ENCODE measurements around the gene KLRK1. TPM values are rescaled to one million over a fixed set of nuclear protein-coding genes. Genes with fewer than 3 reads are reported as not detected.
A peak's percentile ranks its signal among the peaks of the same experiment; 100 is the strongest.
"Not testable (repeated sequence)": the region's sequence is repeated elsewhere in the genome, so short reads cannot be mapped to it uniquely, and the experiment has no call there.

Gene KLRK1
- total RNA-seq, 1 experiment from 2014 or later = 2.3 TPM

- no peak overlapping the region for H3K4me3 Mint-ChIP-seq (ENCODE audit: unreplicated experiment)
- intact Hi-C loops (cut with micrococcal nuclease) = no loop called here
- peak overlapping the region; percentile 1 for H3K27ac Mint-ChIP-seq (ENCODE audit: low read depth, unreplicated experiment)
Measured at GRCh38 chr12:10372559-10372958, 17.3 kb downstream of the KLRK1 start.

GRCh38 chr12:10371893-10372535 lies 17.8 kb downstream of the KLRK1 start:
- intact Hi-C loops (cut with micrococcal nuclease); CTCF ChIA-PET; H3K9me3 Mint-ChIP-seq (ENCODE audit: unreplicated experiment); BruUV-seq (replicated peaks); DNase-seq (ENCODE audit: unreplicated experiment); H3K27me3 Mint-ChIP-seq (ENCODE audit: insufficient read depth, unreplicated experiment); H3K4me3 Mint-ChIP-seq (ENCODE audit: unreplicated experiment): not testable (repeated sequence)
- Mint-ChIP-seq H3K27ac (ENCODE audit: low read depth, unreplicated experiment) (peak overlapping the region; percentile 1), H3K4me1 (ENCODE audit: insufficient read depth, unreplicated experiment) (peaks cover 29% of the 10 kb centered on the region), H3K36me3 (ENCODE audit: insufficient read depth, unreplicated experiment) (peaks cover 25% of the 10 kb centered on the region)
- POLR2A ChIA-PET = interaction anchor here (2.3 to 3.1 kb wide), 2 partner anchors 20 to 21 kb away, joined by 6 to 31 read pairs; no protein-coding TSS in a partner anchor

More at GRCh38 chr12:10372559-10372958, 17.3 kb downstream of the KLRK1 start:
- Mint-ChIP-seq H3K9me3 (ENCODE audit: unreplicated experiment) (peaks cover 8% of the 10 kb centered on the region), H3K27me3 (ENCODE audit: insufficient read depth, unreplicated experiment) (no peaks in the 10 kb centered on the region), H3K36me3 (ENCODE audit: insufficient read depth, unreplicated experiment) (peaks cover 26% of the 10 kb centered on the region), H3K4me1 (ENCODE audit: insufficient read depth, unreplicated experiment) (peaks cover 29% of the 10 kb centered on the region)
- no peak for TF ChIP-seq CTCF (IDR thresholded peaks at IDR 0.05; ENCODE audit: unreplicated experiment)
- no TSS peak for BruUV-seq (replicated peaks)
- CTCF ChIA-PET = no interaction called here
- POLR2A ChIA-PET = interaction anchor here (2.7 to 3.1 kb wide), 2 partner anchors 19 to 22 kb away, joined by 11 to 31 read pairs; no protein-coding TSS in a partner anchor
- no peak for DNase-seq (ENCODE audit: unreplicated experiment)

GRCh38 chr12:10369557-10370415 lies 20.1 kb downstream of the KLRK1 start:
- intact Hi-C loops (cut with micrococcal nuclease) = no loop called here
- H3K4me3 Mint-ChIP-seq (ENCODE audit: unreplicated experiment) = no peak overlapping the region
- CTCF ChIA-PET = interaction anchor here (1.2 kb wide), 1 partner anchor 24 kb away, joined by 4 read pairs; no protein-coding TSS in a partner anchor
- peaks cover 28% of the 10 kb centered on the region for H3K4me1 Mint-ChIP-seq (ENCODE audit: insufficient read depth, unreplicated experiment)
- H3K27ac Mint-ChIP-seq (ENCODE audit: low read depth, unreplicated experiment) = no peak overlapping the region
- DNase-seq (ENCODE audit: unreplicated experiment) = no peak
- POLR2A ChIA-PET = interaction anchor here (0.7 to 2.3 kb wide), 2 partner anchors 23 to 376 kb away, joined by 3 to 6 read pairs; no protein-coding TSS in a partner anchor
- H3K27me3 Mint-ChIP-seq (ENCODE audit: insufficient read depth, unreplicated experiment) = no peaks in the 10 kb centered on the region
- TF ChIP-seq CTCF (IDR thresholded peaks at IDR 0.05; ENCODE audit: unreplicated experiment) = no peak
- peaks cover 8% of the 10 kb centered on the region for H3K9me3 Mint-ChIP-seq (ENCODE audit: unreplicated experiment)
- BruUV-seq (replicated peaks) = no TSS peak
- peaks cover 20% of the 10 kb centered on the region for H3K36me3 Mint-ChIP-seq (ENCODE audit: insufficient read depth, unreplicated experiment)

GRCh38 chr12:10368206-10369171 lies 21.4 kb downstream of the KLRK1 start:
- peaks cover 17% of the 10 kb centered on the region for H3K4me1 Mint-ChIP-seq (ENCODE audit: insufficient read depth, unreplicated experiment)
- no peak overlapping the region for H3K4me3 Mint-ChIP-seq (ENCODE audit: unreplicated experiment)
- ChIA-PET POLR2A (no interaction called here), CTCF (interaction anchor here (0.6 to 1.2 kb wide), 3 partner anchors 128 to 305 kb away, joined by 3 read pairs; no protein-coding TSS in a partner anchor)
- H3K36me3 Mint-ChIP-seq (ENCODE audit: insufficient read depth, unreplicated experiment) = peaks cover 20% of the 10 kb centered on the region
- no peak overlapping the region for H3K27ac Mint-ChIP-seq (ENCODE audit: low read depth, unreplicated experiment)
- H3K27me3 Mint-ChIP-seq (ENCODE audit: insufficient read depth, unreplicated experiment) = no peaks in the 10 kb centered on the region
- no peak for TF ChIP-seq CTCF (IDR thresholded peaks at IDR 0.05; ENCODE audit: unreplicated experiment)
- no TSS peak for BruUV-seq (replicated peaks)
- DNase-seq (ENCODE audit: unreplicated experiment) = no peak
- intact Hi-C loops (cut with micrococcal nuclease) = no loop called here
- peaks cover 8% of the 10 kb centered on the region for H3K9me3 Mint-ChIP-seq (ENCODE audit: unreplicated experiment)

- ChIA-PET CTCF (interaction anchor here (0.6 to 4.6 kb wide), 11 partner anchors 14 to 382 kb away, joined by 3 to 35 read pairs (median 5); no protein-coding TSS in a partner anchor), POLR2A (interaction anchor here (1.5 to 5.9 kb wide), 3 partner anchors 25 to 154 kb away, joined by 4 to 135 read pairs (median 38); partner anchors contain the start of gene GABARAPL1)
- H3K27ac Mint-ChIP-seq (ENCODE audit: low read depth, unreplicated experiment); H3K9me3 Mint-ChIP-seq (ENCODE audit: unreplicated experiment); H3K4me3 Mint-ChIP-seq (ENCODE audit: unreplicated experiment); DNase-seq (ENCODE audit: unreplicated experiment); BruUV-seq (replicated peaks); H3K27me3 Mint-ChIP-seq (ENCODE audit: insufficient read depth, unreplicated experiment): not testable (repeated sequence)
- peaks cover 20% of the 10 kb centered on the region for H3K36me3 Mint-ChIP-seq (ENCODE audit: insufficient read depth, unreplicated experiment)
- intact Hi-C loops (cut with micrococcal nuclease) = loop anchor here (1.0 kb wide), 3 partner anchors 134 to 307 kb away; partner anchors contain the start of gene STYK1
- H3K4me1 Mint-ChIP-seq (ENCODE audit: insufficient read depth, unreplicated experiment) = peaks cover 14% of the 10 kb centered on the region
Measured at GRCh38 chr12:10367714-10368113, 22.1 kb downstream of the KLRK1 start.
